Neural crest cell (in vitro differentiated cells): ENCODE measurements around the gene SLC25A26. TPM values are rescaled to one million over a fixed set of nuclear protein-coding genes. Genes with fewer than 3 reads are reported as not detected.

Experiments
- DNase-seq: peaks from one replicate; pipeline ENCODE4 v3.0.0; 2021; ENCODE audit warnings: low read depth, mixed read lengths, low spot score
- H3K27ac Mint-ChIP-seq: one replicate; pipeline ENCODE4 v1.8.0; 2021; ENCODE audit warnings: mild to moderate bottlenecking, mixed read lengths; ENCODE audit not compliant: unreplicated experiment
- H3K27me3 Mint-ChIP-seq: 2 replicates; pipeline ENCODE4 v1.8.0; 2021; ENCODE audit warnings: low read depth, mild to moderate bottlenecking, mixed read lengths
- H3K36me3 Mint-ChIP-seq: 2 replicates; pipeline ENCODE4 v1.8.0; 2021; ENCODE audit warnings: low read depth, mild to moderate bottlenecking, mixed read lengths
- H3K4me1 Mint-ChIP-seq: 2 replicates; pipeline ENCODE4 v1.8.0; 2021; ENCODE audit warnings: mixed read lengths
- H3K4me3 Mint-ChIP-seq: one replicate; pipeline ENCODE4 v1.8.0; 2021; ENCODE audit warnings: mild to moderate bottlenecking, mixed read lengths
- H3K9me3 Mint-ChIP-seq: 2 replicates; pipeline ENCODE4 v1.8.0; 2021; ENCODE audit warnings: mixed read lengths
- total RNA-seq: library from RNA; stranded (reverse); gene quantifications from 2 replicates; pipeline ENCODE4 v1.2.1, GENCODE V29; 2021
- TF ChIP-seq, protein P1 (sequence below): fragments of 200-600 bp; sonication (generic); conservative IDR thresholded peaks from 2 replicates; pipeline ENCODE4 v1.5.0; 2021; ENCODE audit warnings: antibody characterized with exemption, mild to moderate bottlenecking

The SLC25A26 gene
- total RNA-seq, 1 donor from 2014 or later: 10.1 TPM

DNA sequence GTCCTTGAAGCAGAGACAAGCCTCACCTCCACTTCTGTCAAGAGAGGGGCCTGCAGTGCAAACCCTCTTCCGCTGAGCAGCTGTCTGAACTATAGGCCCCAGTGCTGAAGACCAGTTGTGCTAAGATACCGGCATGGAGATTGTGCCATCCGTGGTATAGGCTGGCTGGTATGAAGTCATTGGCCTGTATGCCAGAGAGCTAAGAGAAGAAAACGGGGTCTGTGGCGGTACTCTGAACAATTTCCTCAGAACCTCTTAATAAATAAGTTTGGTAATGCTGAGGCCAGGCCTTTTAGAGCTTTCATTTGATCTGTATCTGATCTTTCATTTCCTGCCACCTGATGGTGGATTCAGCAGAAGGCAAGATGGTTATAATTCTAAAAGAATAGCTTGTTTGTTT lies 157.0 kb downstream of the SLC25A26 start:
- H3K4me1 Mint-ChIP-seq: peaks cover 27% of the 10 kb centered on the region
- DNase-seq: no peak
- no peaks in the 10 kb centered on the region for H3K27me3 Mint-ChIP-seq
- no peak overlapping the region for H3K27ac Mint-ChIP-seq
- H3K9me3 Mint-ChIP-seq: no peaks in the 10 kb centered on the region
- TF ChIP-seq, protein P1, sequence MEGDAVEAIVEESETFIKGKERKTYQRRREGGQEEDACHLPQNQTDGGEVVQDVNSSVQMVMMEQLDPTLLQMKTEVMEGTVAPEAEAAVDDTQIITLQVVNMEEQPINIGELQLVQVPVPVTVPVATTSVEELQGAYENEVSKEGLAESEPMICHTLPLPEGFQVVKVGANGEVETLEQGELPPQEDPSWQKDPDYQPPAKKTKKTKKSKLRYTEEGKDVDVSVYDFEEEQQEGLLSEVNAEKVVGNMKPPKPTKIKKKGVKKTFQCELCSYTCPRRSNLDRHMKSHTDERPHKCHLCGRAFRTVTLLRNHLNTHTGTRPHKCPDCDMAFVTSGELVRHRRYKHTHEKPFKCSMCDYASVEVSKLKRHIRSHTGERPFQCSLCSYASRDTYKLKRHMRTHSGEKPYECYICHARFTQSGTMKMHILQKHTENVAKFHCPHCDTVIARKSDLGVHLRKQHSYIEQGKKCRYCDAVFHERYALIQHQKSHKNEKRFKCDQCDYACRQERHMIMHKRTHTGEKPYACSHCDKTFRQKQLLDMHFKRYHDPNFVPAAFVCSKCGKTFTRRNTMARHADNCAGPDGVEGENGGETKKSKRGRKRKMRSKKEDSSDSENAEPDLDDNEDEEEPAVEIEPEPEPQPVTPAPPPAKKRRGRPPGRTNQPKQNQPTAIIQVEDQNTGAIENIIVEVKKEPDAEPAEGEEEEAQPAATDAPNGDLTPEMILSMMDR: no peak
- no peak overlapping the region for H3K4me3 Mint-ChIP-seq
- peaks cover 53% of the 10 kb centered on the region for H3K36me3 Mint-ChIP-seq

DNA sequence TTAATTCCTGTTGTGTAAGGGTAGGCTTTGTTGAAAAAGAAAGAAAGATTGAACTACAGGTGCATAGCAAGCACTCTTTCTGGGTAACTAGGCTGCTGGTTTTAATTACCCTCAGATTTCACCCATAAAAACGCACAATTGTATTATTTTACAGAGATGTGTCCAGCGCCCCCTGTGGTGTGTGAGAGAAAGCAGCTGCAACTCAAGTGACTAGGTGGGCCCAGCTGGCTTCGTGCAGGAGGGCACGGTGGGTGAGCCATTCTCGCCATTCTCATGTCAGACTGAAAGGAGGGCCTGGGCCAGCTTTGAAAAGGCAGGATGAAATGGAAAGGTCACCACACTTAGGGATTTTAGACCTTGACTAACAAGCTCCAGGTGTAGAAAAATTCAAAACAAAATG lies 157.5 kb downstream of the SLC25A26 start:
- Mint-ChIP-seq H3K27me3 (no peaks in the 10 kb centered on the region), H3K27ac (no peak overlapping the region), H3K4me3 (peak overlapping the region; percentile 19), H3K4me1 (peaks cover 27% of the 10 kb centered on the region), H3K9me3 (no peaks in the 10 kb centered on the region), H3K36me3 (peaks cover 54% of the 10 kb centered on the region)
- TF ChIP-seq, protein P1: peak; percentile 68
- peak; percentile 45 for DNase-seq

DNA sequence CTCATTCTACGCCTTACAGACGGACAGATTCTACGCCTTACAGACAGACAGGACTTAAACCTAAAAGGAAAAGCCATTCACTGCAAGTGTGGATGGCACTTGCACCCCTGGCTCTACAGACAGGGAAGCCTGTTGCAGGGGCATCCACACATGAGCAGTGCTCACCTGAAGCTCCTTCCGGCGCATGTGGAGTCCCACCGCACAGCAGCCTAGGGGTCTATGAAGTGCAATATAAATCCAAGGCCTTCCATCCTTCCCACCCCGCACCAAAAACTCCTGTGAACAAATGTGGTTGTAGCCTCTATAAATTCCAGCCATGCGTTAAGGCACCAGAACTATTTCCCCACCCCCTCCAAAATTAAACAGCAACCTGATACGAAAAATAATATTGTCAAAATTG lies 158.8 kb downstream of the SLC25A26 start:
- H3K9me3 Mint-ChIP-seq: no peaks in the 10 kb centered on the region
- no peak overlapping the region for H3K4me3 Mint-ChIP-seq
- H3K4me1 Mint-ChIP-seq: peaks cover 27% of the 10 kb centered on the region
- peaks cover 8% of the 10 kb centered on the region for H3K27me3 Mint-ChIP-seq
- no peak overlapping the region for H3K27ac Mint-ChIP-seq
- DNase-seq: no peak
- TF ChIP-seq, protein P1: no peak
- peaks cover 65% of the 10 kb centered on the region for H3K36me3 Mint-ChIP-seq

DNA sequence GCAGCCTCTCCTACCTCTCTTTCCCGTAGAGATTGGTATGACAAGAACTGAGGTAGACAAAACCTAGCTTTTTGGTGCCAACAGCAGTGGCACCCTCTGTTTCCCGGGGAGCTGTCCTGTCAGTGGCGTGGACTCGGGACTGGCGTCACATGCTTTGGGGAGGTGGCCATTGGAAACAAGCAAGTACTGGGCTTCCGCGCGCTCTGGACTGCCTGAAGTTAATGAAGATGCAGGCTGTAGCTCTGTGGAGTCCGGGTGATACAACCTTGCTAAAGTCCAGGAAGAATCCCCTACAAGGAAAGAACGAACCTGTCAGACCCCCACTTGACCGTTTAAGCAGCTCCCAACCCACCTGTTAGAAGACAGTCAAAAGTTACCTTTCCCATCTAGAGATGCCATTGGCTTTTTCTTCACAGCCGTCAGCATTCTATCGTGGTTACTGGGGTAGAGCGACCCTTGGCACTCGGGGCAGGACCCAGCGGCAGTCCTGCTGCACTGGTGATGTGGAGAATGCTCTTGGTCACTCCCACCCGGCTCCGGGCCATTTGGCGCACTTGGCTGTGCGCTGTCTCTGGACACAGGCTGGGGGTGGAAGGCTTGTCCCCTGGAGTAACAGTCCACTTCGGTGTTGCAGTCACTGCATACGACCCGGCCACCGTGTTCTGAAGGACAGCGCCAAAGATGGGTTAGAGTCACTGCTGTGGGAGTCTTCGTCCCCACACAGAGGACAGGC lies 159.6 kb downstream of the SLC25A26 start:
- peaks cover 27% of the 10 kb centered on the region for H3K4me1 Mint-ChIP-seq

GRCh38 chr3:66381626-66382025 lies 160.8 kb downstream of the SLC25A26 start:
- H3K36me3 Mint-ChIP-seq: peaks cover 73% of the 10 kb centered on the region
- H3K4me3 Mint-ChIP-seq: peak overlapping the region; percentile 41
- H3K4me1 Mint-ChIP-seq: peaks cover 35% of the 10 kb centered on the region
- TF ChIP-seq, protein P1: no peak
- no peak for DNase-seq
- H3K27ac Mint-ChIP-seq: no peak overlapping the region
- H3K9me3 Mint-ChIP-seq: no peaks in the 10 kb centered on the region
- H3K27me3 Mint-ChIP-seq: peaks cover 8% of the 10 kb centered on the region

More for the DNA sequence above, 159.6 kb downstream of the SLC25A26 start:
- TF ChIP-seq, protein P1: no peak
- DNase-seq: no peak
- Mint-ChIP-seq H3K27ac (no peak overlapping the region), H3K27me3 (peaks cover 8% of the 10 kb centered on the region), H3K36me3 (peaks cover 70% of the 10 kb centered on the region), H3K9me3 (no peaks in the 10 kb centered on the region), H3K4me3 (no peak overlapping the region)
